GM12872 (cell line): ENCODE measurements around the gene RAP2A.

Source experiments
- CTCF ChIP-seq: IDR thresholded peaks from 3 replicates; pipeline ENCODE4 v1.5.1; 2011; ENCODE audit warnings: low read depth, mild to moderate bottlenecking, low read length, moderate library complexity; ENCODE audit not compliant: insufficient read depth

Gene RAP2A

GRCh38 chr13:97432232-97432916 is 1.6 kb upstream of the RAP2A start:
- TF ChIP-seq CTCF, result no peak

- no peak for TF ChIP-seq CTCF
Observed at GRCh38 chr13:97432917-97433726, 847 bp upstream of the RAP2A start.

GRCh38 chr13:97434397-97435201 is 630 bp downstream of the RAP2A start:
- no peak for TF ChIP-seq CTCF

GRCh38 chr13:97435323-97435722 is 1.4 kb downstream of the RAP2A start:
- no peak for TF ChIP-seq CTCF

- no peak for TF ChIP-seq CTCF
Observed at GRCh38 chr13:97435794-97436193, 1.8 kb downstream of the RAP2A start.

DNA sequence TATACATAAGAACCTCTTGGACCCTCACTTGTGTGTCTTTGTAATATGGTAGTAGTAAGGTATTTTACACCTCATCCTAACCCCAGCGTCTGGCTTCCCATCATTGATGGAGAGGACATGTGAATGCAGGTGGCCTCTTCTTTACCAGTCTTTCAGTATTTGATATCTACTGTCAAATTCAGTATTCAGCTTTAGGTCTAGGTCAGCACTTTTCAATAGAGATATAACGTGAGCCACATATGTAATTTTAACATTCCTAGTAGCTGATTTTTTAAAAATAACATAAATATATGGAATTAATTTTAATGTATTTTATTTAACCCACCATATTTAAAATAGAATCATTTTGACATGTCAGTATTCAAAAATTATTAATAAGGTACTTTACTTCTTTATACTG is 2.9 kb downstream of the RAP2A start:
- no peak for TF ChIP-seq CTCF

DNA sequence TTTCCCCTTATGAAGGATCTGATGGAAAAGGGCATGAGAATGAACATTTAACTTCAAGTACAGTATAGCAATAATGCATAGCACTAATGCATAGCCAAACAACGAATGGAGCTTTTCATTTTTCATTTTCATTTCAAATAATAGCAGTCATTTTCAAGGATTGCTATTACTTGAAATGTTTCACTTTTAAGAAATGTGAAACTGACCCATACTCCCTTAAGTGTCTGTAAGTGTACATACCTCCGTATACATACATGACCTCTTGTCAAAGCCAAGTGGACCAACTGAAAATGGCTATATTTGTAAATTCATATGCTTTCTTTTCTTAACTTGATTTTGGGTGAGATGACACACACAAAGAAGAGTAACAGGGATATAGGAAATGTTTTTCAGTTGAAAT is 3.8 kb downstream of the RAP2A start:
- no peak for TF ChIP-seq CTCF
